ENCODE data around the gene GABRR3. TPM values are rescaled to one million over a fixed set of nuclear protein-coding genes. Genes with fewer than 3 reads are reported as not detected.
A peak's percentile ranks its signal among the peaks of the same experiment; 100 is the strongest.

Gene GABRR3
- total and polyA plus RNA-seq, 2 experiments from 2014 or later = not detected

- TF ChIP-seq ZNF462 (CRISPR knock-in tag; IDR thresholded peaks at IDR 0.05) (no peak), JUNB (IDR thresholded peaks at IDR 0.05; ENCODE audit: unreplicated experiment) (no peak), EZH2 (IDR thresholded peaks at IDR 0.05; ENCODE audit: low read depth, unreplicated experiment) (no peak)
Measured at GRCh38 chr3:97942801-97943546, 92.1 kb downstream of the GABRR3 start (continued).

GRCh38 chr3:97940034-97940433, 95.1 kb downstream of the GABRR3 start:
- Histone ChIP-seq H3K9me2 (ENCODE audit: insufficient read depth) (no peaks in the 10 kb centered on the region), H3K4me3 (no peak overlapping the region), H3K79me2 (replicated peaks; ENCODE audit: insufficient read depth) (no peaks in the 10 kb centered on the region), H2AFZ (no peak overlapping the region), H3K4me1 (ENCODE audit: insufficient read depth) (no peaks in the 10 kb centered on the region), H3K4me2 (no peak overlapping the region), H4K20me1 (replicated peaks; ENCODE audit: insufficient read depth) (no peaks in the 10 kb centered on the region), H3K27me3 (ENCODE audit: insufficient read depth) (no peaks in the 10 kb centered on the region), H3K27ac (ENCODE audit: low read depth) (no peak overlapping the region), H3F3A (replicated peaks; ENCODE audit: low read depth) (no peaks in the 10 kb centered on the region), H3K36me3 (ENCODE audit: insufficient read depth) (peaks cover 5% of the 10 kb centered on the region; the same call in 1 of the 2 replicates)
- Mint-ChIP-seq H3K4me3 (no peak overlapping the region), H3K4me1 (no peaks in the 10 kb centered on the region), H3K36me3 (ENCODE audit: low read depth) (peaks cover 11% of the 10 kb centered on the region; the same call in 2 of the 3 replicates), H3K9me3 (no peaks in the 10 kb centered on the region; the same call in 2 of the 3 replicates), H3K27me3 (ENCODE audit: insufficient read depth, low read depth, poor library complexity) (no peaks in the 10 kb centered on the region), H3K27ac (no peak overlapping the region)
- TF ChIP-seq JUNB (IDR thresholded peaks at IDR 0.05; ENCODE audit: unreplicated experiment) (no peak), CREB1 (CRISPR knock-in tag; IDR thresholded peaks at IDR 0.05; ENCODE audit: low read depth) (no peak), POLR2AphosphoS5 (IDR thresholded peaks at IDR 0.05; ENCODE audit: low read depth) (no peak), ZNF114 (CRISPR knock-in tag; IDR thresholded peaks at IDR 0.05) (no peak), CTCF (conservative IDR thresholded peaks at IDR 0.05; ENCODE audit: low read depth in 2 of 2) (peak; percentile 45 to 70), NANOG (IDR thresholded peaks at IDR 0.05; ENCODE audit: borderline replicate concordance) (no peak)
- DNase-seq (ENCODE audit: low spot score) = peak; percentile 45
- ATAC-seq = peak; percentile 74

Data from GM23338 (cell line).